Measurements from ENCODE around the gene RAB31. TPM values are rescaled to one million over a fixed set of nuclear protein-coding genes. Genes with fewer than 3 reads are reported as not detected.

The RAB31 gene
- total RNA-seq, 2 donors from 2014 or later, result 7.7 to 86.9 TPM

DNA sequence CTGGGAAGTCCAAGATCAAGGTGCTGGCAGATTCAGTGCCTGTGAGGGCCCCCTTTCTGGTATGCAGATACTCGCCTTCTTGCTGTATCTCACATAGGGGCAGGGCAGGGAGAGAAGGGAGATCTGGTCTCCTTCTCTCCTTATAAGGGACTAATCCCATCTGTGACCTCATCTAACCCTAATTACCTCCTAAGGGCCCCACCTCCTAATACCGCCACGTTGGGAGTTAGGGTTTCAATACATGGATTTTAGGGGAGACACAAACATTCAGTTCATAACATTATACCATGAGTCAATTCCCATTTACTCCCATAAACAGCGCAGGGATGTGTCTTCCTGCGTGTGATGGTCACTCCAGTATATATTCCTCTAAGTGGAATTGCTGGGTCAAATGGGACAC is 103.9 kb downstream of the RAB31 start:
- TF ChIP-seq POLR2A (IDR thresholded peaks at IDR 0.05), result no peak
- Histone ChIP-seq H3K9me3 (no peaks in the 10 kb centered on the region), H3K4me3 (no peak overlapping the region), H3K27me3 (replicated peaks; ENCODE audit: insufficient read depth) (no peaks in the 10 kb centered on the region), H3K4me1 (replicated peaks) (peaks cover 7% of the 10 kb centered on the region), H3K36me3 (no peaks in the 10 kb centered on the region), H3K27ac (no peak overlapping the region)
- WGBS, result 66% methylated on average over 5 of the region's 5 CpGs
- intact Hi-C loops (cut with DNase I), result no loop called here
- DNase-seq (ENCODE audit: low spot score), result no peak

DNA sequence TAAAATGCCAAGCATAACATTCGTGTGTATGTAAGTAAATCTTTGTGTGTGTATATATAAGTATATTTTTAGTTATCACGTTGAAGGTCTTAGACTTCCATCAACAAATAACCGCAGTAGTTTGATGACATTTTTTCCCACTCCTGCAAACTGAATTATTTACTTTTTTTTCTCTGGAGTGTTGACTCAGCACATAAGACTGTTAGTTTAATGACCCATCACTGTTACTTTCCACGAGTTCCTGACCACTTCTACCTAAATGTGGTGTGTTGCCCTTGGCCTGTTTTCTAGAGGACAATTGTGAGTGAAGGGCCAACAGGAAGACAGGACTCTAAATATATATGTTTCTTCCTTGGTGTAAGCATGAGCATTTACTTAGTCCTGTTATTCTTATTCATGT is 106.3 kb downstream of the RAB31 start:
- TF ChIP-seq, protein P1, sequence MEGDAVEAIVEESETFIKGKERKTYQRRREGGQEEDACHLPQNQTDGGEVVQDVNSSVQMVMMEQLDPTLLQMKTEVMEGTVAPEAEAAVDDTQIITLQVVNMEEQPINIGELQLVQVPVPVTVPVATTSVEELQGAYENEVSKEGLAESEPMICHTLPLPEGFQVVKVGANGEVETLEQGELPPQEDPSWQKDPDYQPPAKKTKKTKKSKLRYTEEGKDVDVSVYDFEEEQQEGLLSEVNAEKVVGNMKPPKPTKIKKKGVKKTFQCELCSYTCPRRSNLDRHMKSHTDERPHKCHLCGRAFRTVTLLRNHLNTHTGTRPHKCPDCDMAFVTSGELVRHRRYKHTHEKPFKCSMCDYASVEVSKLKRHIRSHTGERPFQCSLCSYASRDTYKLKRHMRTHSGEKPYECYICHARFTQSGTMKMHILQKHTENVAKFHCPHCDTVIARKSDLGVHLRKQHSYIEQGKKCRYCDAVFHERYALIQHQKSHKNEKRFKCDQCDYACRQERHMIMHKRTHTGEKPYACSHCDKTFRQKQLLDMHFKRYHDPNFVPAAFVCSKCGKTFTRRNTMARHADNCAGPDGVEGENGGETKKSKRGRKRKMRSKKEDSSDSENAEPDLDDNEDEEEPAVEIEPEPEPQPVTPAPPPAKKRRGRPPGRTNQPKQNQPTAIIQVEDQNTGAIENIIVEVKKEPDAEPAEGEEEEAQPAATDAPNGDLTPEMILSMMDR (IDR thresholded peaks at IDR 0.05), result no peak
- no peak for TF ChIP-seq POLR2A (IDR thresholded peaks at IDR 0.05)
- TF ChIP-seq POLR2AphosphoS5 (IDR thresholded peaks at IDR 0.05), result no peak
- WGBS, result 32% methylated on average over 4 of the region's 4 CpGs
- Histone ChIP-seq H3K9me3 (no peaks in the 10 kb centered on the region), H3K27me3 (replicated peaks; ENCODE audit: insufficient read depth) (no peaks in the 10 kb centered on the region), H3K36me3 (no peaks in the 10 kb centered on the region), H3K4me3 (no peak overlapping the region), H3K27ac (no peak overlapping the region), H3K4me1 (replicated peaks) (no peaks in the 10 kb centered on the region)
- DNase-seq (ENCODE audit: low spot score), result no peak
- intact Hi-C loops (cut with DNase I), result no loop called here

DNA sequence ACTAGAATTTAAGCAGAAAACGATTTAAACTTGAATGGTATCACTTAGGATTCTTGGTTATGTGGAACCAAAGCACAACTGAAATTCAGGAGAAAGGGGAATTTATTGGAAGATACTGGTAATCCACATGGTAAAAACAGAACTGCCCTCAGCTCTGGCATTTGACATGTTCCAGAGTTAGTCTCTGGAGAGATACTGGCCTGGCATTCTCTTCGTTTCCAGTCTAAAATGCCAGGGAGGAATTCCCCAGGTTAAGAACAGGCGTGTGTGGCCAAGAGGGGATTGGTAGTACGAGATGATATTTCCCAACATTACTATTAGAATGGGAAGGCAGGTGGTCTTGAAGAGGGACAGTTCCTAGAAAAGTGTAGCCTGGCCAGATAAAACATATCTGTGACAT is 109.2 kb downstream of the RAB31 start:
- H3K27ac ChIP-seq, result no peak overlapping the region
- WGBS, result 92% methylated on average over 4 of the region's 4 CpGs
- H3K27me3 ChIP-seq (replicated peaks; ENCODE audit: insufficient read depth), result no peaks in the 10 kb centered on the region
- no peaks in the 10 kb centered on the region for H3K9me3 ChIP-seq
- no peak for DNase-seq (ENCODE audit: low spot score)
- intact Hi-C loops (cut with DNase I), result no loop called here
- H3K4me1 ChIP-seq (replicated peaks), result no peaks in the 10 kb centered on the region
- H3K4me3 ChIP-seq, result no peak overlapping the region
- TF ChIP-seq POLR2A (IDR thresholded peaks at IDR 0.05) (no peak), POLR2AphosphoS5 (IDR thresholded peaks at IDR 0.05) (no peak)
- TF ChIP-seq, protein P1 (IDR thresholded peaks at IDR 0.05), result no peak
- no peaks in the 10 kb centered on the region for H3K36me3 ChIP-seq

DNA sequence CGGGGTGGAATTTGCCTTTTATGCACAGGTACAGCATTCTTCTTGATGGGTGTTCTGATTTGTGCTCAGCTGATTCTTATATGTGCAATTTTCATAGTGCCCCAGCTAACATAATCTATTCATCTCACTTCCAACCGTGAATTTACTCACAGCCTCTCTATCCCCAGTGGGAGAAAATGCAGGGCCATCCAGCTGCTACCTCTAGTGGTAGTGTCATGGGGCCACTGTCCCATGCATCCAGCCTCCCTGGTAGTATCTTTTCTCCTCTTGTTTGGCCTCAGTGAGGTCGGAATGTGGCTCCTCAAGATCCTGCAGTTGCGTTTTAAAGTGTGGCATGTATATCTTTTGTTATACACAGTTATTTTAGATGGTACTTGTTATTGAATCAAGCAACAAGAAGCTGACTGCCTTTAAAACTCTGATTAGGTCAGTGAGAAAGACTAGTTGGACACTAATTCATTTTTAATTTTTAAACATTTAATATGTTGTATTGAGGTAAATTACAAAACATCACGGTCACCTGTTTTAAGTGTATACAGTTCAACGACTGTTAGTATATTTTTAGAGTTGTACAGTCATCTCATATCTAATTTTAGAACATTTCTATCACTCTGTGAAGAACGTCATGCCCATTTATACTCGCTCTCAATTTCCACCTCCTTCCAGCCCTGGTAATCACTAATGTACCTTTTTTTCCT is 109.8 kb downstream of the RAB31 start:
- H3K4me1 ChIP-seq (replicated peaks), result no peaks in the 10 kb centered on the region
- H3K4me3 ChIP-seq, result no peak overlapping the region
- WGBS, result 89% methylated on average over 8 of the region's 8 CpGs
- intact Hi-C loops (cut with DNase I), result no loop called here
- DNase-seq (ENCODE audit: low spot score), result no peak
- H3K36me3 ChIP-seq, result no peaks in the 10 kb centered on the region
- no peaks in the 10 kb centered on the region for H3K9me3 ChIP-seq
- H3K27me3 ChIP-seq (replicated peaks; ENCODE audit: insufficient read depth), result no peaks in the 10 kb centered on the region
- no peak overlapping the region for H3K27ac ChIP-seq
- TF ChIP-seq, protein P1 (IDR thresholded peaks at IDR 0.05), result no peak
- TF ChIP-seq POLR2AphosphoS5 (IDR thresholded peaks at IDR 0.05), result no peak
- TF ChIP-seq POLR2A (IDR thresholded peaks at IDR 0.05), result no peak

DNA sequence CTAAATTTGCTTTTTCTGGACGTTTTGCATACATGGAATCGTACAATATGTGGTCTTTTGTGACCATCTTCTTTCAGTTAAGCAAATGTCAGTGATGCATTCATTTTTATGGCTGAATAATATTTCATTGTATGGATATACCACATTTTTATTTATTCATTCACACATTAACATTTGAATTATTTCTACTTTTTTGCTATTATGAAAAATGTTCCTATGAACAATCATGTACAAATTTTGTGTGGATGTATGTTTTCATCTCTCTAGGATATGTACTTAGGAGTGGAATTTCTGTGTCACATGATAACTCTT is 110.3 kb downstream of the RAB31 start:
- intact Hi-C loops (cut with DNase I), result no loop called here
- WGBS, result 88% methylated on average over 2 of the region's 2 CpGs

More for the DNA sequence above, 110.3 kb downstream of the RAB31 start:
- TF ChIP-seq, protein P1 (IDR thresholded peaks at IDR 0.05), result no peak
- TF ChIP-seq POLR2A (IDR thresholded peaks at IDR 0.05), result no peak
- no peak for TF ChIP-seq POLR2AphosphoS5 (IDR thresholded peaks at IDR 0.05)
- no peaks in the 10 kb centered on the region for H3K36me3 ChIP-seq
- no peak for DNase-seq (ENCODE audit: low spot score)
- no peaks in the 10 kb centered on the region for H3K9me3 ChIP-seq
- H3K4me1 ChIP-seq (replicated peaks), result no peaks in the 10 kb centered on the region
- no peak overlapping the region for H3K4me3 ChIP-seq
- no peak overlapping the region for H3K27ac ChIP-seq
- H3K27me3 ChIP-seq (replicated peaks; ENCODE audit: insufficient read depth), result no peaks in the 10 kb centered on the region
